Measurements from ENCODE around the gene SFXN3.

SFXN3 gene

GRCh38 chr10:101013365-101013825 is 17.6 kb upstream of the SFXN3 start:
- no peak for TF ChIP-seq CTCF (IDR thresholded peaks at IDR 0.05; ENCODE audit: low read depth, low read length)
- DNase-seq (ENCODE audit: extremely low read depth, low read depth) = no peak

GRCh38 chr10:101014230-101014884 is 16.7 kb upstream of the SFXN3 start:
- no peak for DNase-seq (ENCODE audit: extremely low read depth, low read depth)
- TF ChIP-seq CTCF (IDR thresholded peaks at IDR 0.05; ENCODE audit: low read depth, low read length) = peak; percentile 97

GRCh38 chr10:101014966-101015581 is 16.0 kb upstream of the SFXN3 start:
- DNase-seq (ENCODE audit: extremely low read depth, low read depth) = peak; percentile 44
- TF ChIP-seq CTCF (IDR thresholded peaks at IDR 0.05; ENCODE audit: low read depth, low read length) = no peak

- no peak for TF ChIP-seq CTCF (IDR thresholded peaks at IDR 0.05; ENCODE audit: low read depth, low read length)
- DNase-seq (ENCODE audit: extremely low read depth, low read depth) = no peak
Observed at GRCh38 chr10:101015582-101015973, 15.5 kb upstream of the SFXN3 start.

GRCh38 chr10:101016814-101017213 is 14.2 kb upstream of the SFXN3 start:
- no peak for TF ChIP-seq CTCF (IDR thresholded peaks at IDR 0.05; ENCODE audit: low read depth, low read length)
- DNase-seq (ENCODE audit: extremely low read depth, low read depth) = no peak

- TF ChIP-seq CTCF (IDR thresholded peaks at IDR 0.05; ENCODE audit: low read depth, low read length) = no peak
- no peak for DNase-seq (ENCODE audit: extremely low read depth, low read depth)
Observed at GRCh38 chr10:101018118-101018599, 12.9 kb upstream of the SFXN3 start.
